A204.1 (cell line): ENCODE results near the gene ASCC3.

Source experiments
- FAIRE-seq: peaks from 2 replicates; lab custom pipeline; 2012; peaks lifted over from hg19 to GRCh38; lab: Jason Lieb, UNC

Gene ASCC3

DNA sequence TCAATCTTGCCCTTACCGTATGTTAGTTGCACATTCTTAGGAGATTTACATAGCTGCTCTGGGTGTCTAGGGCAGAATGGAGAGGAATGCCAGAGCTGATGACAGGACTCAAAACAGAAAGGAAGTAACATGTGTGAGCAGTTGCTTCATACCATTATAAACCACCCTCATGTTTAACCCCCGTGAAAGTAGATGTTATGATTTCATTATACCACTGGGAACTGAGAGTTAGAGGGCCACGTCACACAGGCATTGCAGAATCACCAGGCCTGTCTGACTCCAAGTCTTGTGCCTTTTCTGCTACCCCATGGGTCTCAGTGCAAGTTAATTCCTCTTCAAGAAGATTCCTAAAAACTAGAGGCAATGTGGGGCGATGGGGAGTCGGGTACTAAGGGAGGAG lies 392.9 kb downstream of the ASCC3 start:
- no peak for FAIRE-seq

DNA sequence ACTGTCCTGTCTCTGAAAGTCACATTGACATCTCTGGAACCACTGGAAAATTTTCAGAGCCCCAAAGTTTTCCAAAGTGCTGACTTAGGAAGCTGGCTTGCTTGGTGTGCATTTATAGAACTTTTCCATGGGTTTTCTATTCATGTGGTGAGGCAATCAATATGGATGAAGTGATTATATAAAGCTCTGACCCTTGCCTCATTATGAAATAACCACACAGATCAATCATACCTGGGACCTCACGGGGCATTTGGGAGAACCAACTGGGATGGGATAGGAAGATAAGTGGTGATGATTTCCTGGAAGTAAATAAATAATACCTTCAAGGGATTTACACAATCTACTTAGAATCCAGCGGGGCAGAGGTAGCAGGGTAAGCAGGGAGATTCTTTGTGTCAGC lies 393.5 kb downstream of the ASCC3 start:
- FAIRE-seq = no peak

DNA sequence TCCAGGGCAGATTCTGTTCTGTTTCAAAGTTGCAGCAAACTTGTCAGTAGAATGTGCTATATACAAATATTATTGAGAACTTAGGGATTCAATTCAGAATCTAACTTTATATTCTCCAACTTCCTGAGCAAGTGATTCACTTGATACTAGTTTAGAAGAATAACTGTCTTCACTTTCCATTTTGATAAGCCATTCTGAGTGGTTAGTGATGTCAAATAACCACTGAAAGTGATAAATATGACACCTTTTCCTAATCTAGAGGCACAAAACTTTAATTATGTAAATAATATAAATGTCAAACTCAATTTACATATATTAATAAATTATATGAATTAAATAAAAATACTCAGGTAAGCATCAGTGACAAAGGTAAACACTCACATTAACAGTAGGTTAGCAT lies 395.9 kb downstream of the ASCC3 start:
- FAIRE-seq = no peak

GRCh38 chr6:100484474-100484873 lies 396.7 kb downstream of the ASCC3 start:
- FAIRE-seq = no peak

GRCh38 chr6:100482698-100483097 lies 398.4 kb downstream of the ASCC3 start:
- no peak for FAIRE-seq

GRCh38 chr6:100479179-100480035 lies 401.7 kb downstream of the ASCC3 start:
- peak; percentile 82 for FAIRE-seq

- FAIRE-seq = no peak
Measured at GRCh38 chr6:100475554-100476320, 405.4 kb downstream of the ASCC3 start.

DNA sequence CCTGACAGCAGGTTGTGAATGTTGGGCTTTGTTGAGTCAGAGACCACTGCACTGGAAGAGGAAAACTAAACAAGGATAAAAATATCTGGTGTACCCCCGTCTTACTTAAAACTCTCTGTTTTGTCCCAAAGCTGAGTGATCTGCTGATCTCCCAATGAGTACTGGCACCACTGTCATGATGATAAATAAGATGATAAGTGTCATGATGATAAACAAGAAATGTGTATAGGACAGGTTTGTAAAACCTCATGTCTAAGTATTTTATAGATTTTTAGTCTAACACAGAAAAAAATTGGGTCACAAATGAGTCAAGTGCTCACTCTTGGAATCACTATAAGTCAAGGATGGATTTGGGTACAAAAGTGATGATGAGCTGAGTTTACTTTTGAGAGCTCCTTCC lies 407.9 kb downstream of the ASCC3 start:
- FAIRE-seq = no peak

DNA sequence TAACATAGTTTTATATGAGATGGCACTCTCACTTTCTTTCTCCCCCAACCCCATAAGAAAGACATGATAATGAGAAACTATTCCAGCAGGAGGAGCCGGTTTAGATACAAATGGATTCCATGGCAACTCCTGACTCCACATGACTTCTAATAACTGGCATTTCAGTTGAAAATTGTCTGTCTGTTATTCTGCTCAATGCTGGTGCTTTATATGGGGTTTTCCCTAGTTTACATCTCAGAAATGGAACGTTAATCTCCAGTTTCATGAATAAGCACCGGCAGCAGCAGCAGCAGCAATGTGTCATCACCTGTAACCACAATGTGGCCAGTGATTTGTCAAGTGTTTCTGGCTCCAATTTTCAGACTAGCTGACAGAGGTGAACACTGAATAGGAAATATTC lies 408.5 kb downstream of the ASCC3 start:
- no peak for FAIRE-seq

- no peak for FAIRE-seq
Measured at GRCh38 chr6:100470422-100471120, 410.6 kb downstream of the ASCC3 start.

GRCh38 chr6:100469101-100469859 lies 411.8 kb downstream of the ASCC3 start:
- no peak for FAIRE-seq

- FAIRE-seq = no peak
Measured at GRCh38 chr6:100468016-100468622, 413.0 kb downstream of the ASCC3 start.

DNA sequence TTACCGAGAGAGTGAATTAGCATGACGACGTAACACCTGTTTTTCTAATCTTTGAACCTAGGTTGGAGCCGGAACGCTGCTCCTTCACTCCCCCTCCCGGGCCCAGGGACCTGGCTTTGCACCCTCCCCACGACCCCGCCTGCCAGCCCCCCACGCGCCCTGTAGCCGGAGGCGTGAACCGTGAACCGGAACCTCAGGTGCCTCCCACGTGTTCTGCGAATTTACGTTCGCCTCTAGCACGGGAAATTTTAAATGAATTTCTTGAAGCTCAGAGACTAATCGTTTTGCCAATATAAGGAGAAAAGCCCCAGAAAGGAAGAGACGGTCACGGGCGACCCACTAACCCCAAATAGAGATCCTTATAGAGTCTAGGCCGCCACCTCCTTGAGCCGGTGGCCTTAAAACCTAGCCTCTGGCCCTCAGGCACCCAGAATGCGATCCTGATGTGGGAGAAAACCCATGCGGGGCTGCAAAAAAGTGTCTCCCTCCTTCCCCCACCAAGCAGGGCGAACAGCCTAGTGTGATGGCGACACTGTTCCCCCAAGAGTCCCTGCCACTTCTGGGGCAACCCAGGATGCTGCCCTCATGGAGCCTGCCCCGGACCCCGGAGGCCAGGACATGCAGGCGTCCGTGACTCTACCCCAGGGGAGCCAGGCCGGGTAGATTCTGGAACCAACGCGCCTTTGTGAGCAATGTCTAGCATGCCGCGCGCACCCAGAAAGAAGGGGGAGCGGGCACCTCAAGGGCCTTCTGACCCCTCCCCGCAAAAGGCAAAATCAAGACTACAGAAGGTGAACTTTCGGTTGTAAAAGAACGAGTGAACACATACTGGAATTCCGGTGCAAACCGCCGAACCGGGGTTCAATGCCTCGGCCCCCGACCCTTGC lies 413.8 kb downstream of the ASCC3 start:
- FAIRE-seq = no peak

DNA sequence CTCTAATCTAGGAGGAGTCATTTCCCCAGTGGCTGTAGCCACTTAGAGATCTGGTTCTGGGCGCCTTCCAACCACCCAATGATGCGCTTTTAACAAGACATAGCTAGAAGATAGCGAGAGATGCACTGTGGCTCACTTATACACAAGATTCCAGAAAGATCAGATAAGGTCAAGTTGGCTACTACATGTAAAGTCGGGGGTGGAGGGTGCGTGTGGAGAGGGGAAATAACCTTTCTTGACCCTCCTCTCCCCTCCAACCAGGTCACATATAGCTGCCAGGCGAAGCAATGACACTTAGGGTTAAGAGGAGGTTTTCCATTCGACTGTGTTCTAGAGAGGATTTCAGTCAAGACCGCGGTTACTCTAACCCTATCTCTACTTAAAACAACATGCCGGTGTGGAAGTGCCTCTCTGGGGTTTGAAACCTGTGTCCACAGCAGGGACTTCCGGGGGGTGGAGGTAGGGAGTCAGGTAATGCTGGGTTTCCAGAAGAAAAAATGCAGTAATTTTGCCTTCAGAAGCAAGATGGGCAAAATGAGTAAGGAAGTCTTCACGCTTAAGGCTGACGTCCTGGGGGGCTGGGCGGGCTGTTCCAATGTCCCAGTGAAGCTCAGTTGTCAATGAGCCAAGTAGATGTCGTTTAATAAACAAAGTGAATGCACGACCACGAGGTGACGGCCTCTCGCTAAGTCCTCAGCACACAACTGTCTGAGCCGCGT lies 414.6 kb downstream of the ASCC3 start:
- no peak for FAIRE-seq

DNA sequence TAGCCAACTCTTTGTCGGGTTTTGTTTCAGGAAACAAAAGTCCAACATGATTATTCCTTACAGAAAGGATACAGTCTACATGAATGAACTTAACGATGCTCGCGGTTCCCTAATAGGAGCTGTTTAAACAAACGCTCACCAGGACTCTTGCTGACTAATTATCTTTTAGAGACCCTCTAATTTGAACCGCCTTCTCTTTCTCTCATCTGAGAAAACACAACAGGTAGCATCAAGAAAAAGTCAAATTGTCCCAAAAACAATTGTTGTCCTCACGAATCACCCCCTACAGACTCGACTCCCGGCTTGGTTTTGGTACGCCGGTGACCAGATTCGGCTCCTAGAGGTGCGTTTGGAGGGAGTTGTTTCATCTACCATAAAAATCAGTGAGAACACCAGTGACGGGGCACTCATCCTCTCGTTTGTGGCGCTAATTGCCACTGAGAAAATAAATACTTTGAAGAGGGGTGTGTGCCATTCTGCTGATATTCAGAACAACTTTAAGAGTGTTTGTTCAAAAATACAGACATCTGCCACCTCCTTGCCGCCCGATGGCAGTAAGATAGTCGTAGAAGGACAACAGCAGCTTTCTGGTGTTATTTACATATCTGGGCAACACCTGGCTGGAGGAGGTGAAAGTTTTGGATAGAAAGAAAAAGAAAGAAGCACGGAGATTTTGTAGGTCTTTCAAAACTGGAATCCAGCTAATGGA lies 415.3 kb downstream of the ASCC3 start:
- FAIRE-seq = no peak

GRCh38 chr6:100464903-100465700 lies 416.0 kb downstream of the ASCC3 start, which contains the start of gene SIM1:
Gene SIM1, minus strand, starts transcription at chr6:100464921. Its CDS starts 1,453 bp downstream, at chr6:100463468.
- FAIRE-seq = no peak

DNA sequence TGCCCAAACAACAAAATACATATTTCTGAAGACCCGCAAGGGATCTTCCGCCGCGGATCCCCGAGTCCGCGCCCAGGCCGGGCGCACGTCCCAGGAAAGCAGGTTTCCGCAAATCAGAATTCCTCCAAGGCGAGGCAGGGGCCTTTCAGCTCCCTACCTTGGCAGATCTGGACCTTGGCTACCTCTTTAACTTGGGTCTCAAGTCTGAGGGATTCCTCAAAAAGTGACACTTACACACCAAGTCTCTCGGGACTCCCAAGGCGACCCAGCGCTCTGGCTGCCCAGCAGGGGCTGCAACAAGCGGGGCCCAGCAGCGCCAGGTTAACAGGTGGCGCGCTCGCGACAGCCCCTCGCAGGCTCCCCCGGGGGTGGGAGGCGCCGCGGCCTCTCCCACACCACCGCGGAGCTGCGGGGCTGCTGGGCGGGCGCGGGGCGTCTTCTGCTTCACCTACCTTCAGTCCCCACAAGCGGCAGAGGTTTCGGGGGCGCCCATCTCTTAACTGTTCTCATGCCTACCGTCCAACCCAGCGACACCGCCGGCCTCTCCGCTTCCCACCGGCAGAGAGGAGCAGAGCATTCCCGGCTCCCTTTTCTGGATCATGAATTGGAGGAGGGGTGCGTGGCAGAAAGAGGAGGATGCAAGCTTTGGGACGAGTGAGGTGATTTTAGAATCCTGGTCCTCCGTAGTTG lies 416.8 kb downstream of the ASCC3 start:
- no peak for FAIRE-seq
